ENCODE results near the gene POC1A. TPM values are rescaled to one million over a fixed set of nuclear protein-coding genes. Genes with fewer than 3 reads are reported as not detected.
A peak's percentile ranks its signal among the peaks of the same experiment; 100 is the strongest.

The POC1A gene
- total RNA-seq, 1 donor from 2014 or later = 9.4 TPM

GRCh38 chr3:52056968-52057811 is 97.0 kb downstream of the POC1A start:
- Mint-ChIP-seq H3K4me1 (peaks cover 42% of the 10 kb centered on the region), H3K27me3 (ENCODE audit: low read depth) (no peaks in the 10 kb centered on the region), H3K36me3 (peaks cover 4% of the 10 kb centered on the region), H3K4me3 (peak overlapping the region; percentile 79), H3K9me3 (no peaks in the 10 kb centered on the region), H3K27ac (peak overlapping the region; percentile 99)
- TF ChIP-seq CTCF (IDR thresholded peaks at IDR 0.05; ENCODE audit: unreplicated experiment) = no peak
- DNase-seq (ENCODE audit: low spot score in 2 of 2, unreplicated experiment in 2 of 2) = peak; percentile 98

- Mint-ChIP-seq H3K27ac (peak within 1 kb of the TSS; percentile 99), H3K9me3 (no peaks in the 10 kb centered on the region), H3K27me3 (ENCODE audit: low read depth) (no peaks in the 10 kb centered on the region), H3K36me3 (peaks cover 4% of the 10 kb centered on the region), H3K4me3 (peak within 1 kb of the TSS; percentile 88), H3K4me1 (peaks cover 42% of the 10 kb centered on the region)
- TF ChIP-seq CTCF (IDR thresholded peaks at IDR 0.05; ENCODE audit: unreplicated experiment) = no peak
- peak; percentile 63 to 74 for DNase-seq (ENCODE audit: low spot score in 2 of 2, unreplicated experiment in 2 of 2)
Measured at GRCh38 chr3:52056521-52056967, 97.7 kb downstream of the POC1A start, which contains the start of gene DUSP7. Gene DUSP7, minus strand, starts transcription at chr3:52056571. Its CDS starts 205 bp downstream, at chr3:52056366.

- H3K27ac Mint-ChIP-seq = peak overlapping the region; percentile 88
- no peaks in the 10 kb centered on the region for H3K9me3 Mint-ChIP-seq
- DNase-seq (ENCODE audit: low spot score in 2 of 2, unreplicated experiment in 2 of 2) = peak in 1 of 2 experiments; percentile 58
- H3K36me3 Mint-ChIP-seq = peaks cover 6% of the 10 kb centered on the region
- H3K27me3 Mint-ChIP-seq (ENCODE audit: low read depth) = no peaks in the 10 kb centered on the region
- H3K4me1 Mint-ChIP-seq = peaks cover 42% of the 10 kb centered on the region
- TF ChIP-seq CTCF (IDR thresholded peaks at IDR 0.05; ENCODE audit: unreplicated experiment) = no peak
- H3K4me3 Mint-ChIP-seq = peak overlapping the region; percentile 88
Measured at GRCh38 chr3:52055537-52056351, 98.5 kb downstream of the POC1A start.

GRCh38 chr3:52054661-52055511 is 99.3 kb downstream of the POC1A start:
- Mint-ChIP-seq H3K4me3 (peak overlapping the region; percentile 88), H3K4me1 (peaks cover 42% of the 10 kb centered on the region), H3K36me3 (peaks cover 8% of the 10 kb centered on the region), H3K27ac (peak overlapping the region; percentile 88), H3K9me3 (no peaks in the 10 kb centered on the region), H3K27me3 (ENCODE audit: low read depth) (no peaks in the 10 kb centered on the region)
- peak; percentile 24 for TF ChIP-seq CTCF (IDR thresholded peaks at IDR 0.05; ENCODE audit: unreplicated experiment)
- no peak for DNase-seq (ENCODE audit: low spot score in 2 of 2, unreplicated experiment in 2 of 2)

Measured in mesothelial cell of epicardium (in vitro differentiated cells).